ENCODE measurements around the gene ZYG11B. TPM values are rescaled to one million over a fixed set of nuclear protein-coding genes. Genes with fewer than 3 reads are reported as not detected.
A peak's percentile ranks its signal among the peaks of the same experiment; 100 is the strongest.

Gene ZYG11B
- total and polyA plus RNA-seq, 9 of the 15 experiments (the other 6 are each of a cell fraction or from before 2014, with no cell fraction given): 4.9 to 22.2 (median 12.2) TPM

- TF ChIP-seq MEF2A (IDR thresholded peaks at IDR 0.05; ENCODE audit: control insufficient read depth, low read depth, low read length) (no peak), RBM22 (IDR thresholded peaks at IDR 0.05; ENCODE audit: low read depth, low read length, poor library complexity, severe bottlenecking) (no peak), ATF7 (IDR thresholded peaks at IDR 0.05) (no peak), MTF1 (CRISPR knock-in tag; IDR thresholded peaks at IDR 0.05; ENCODE audit: borderline replicate concordance) (no peak), NUFIP1 (IDR thresholded peaks at IDR 0.05; ENCODE audit: partially characterized antibody) (no peak), MIER1 (IDR thresholded peaks at IDR 0.05; ENCODE audit: low read depth) (no peak), NFRKB (IDR thresholded peaks at IDR 0.05; ENCODE audit: low read depth) (peak; percentile 37; the same call in 1 of the 2 replicates), NCOA4 (IDR thresholded peaks at IDR 0.05; ENCODE audit: partially characterized antibody) (no peak), GTF3C2 (IDR thresholded peaks at IDR 0.05; ENCODE audit: borderline replicate concordance, extremely low read depth, insufficient read length) (no peak), ZNF583 (CRISPR knock-in tag; IDR thresholded peaks at IDR 0.05) (no peak), ARHGAP35 (IDR thresholded peaks at IDR 0.05; ENCODE audit: partially characterized antibody) (no peak), PRPF4 (IDR thresholded peaks at IDR 0.05; ENCODE audit: insufficient read depth, low read depth, low read length, poor library complexity, severe bottlenecking) (no peak), ZBTB11 (CRISPR knock-in tag; IDR thresholded peaks at IDR 0.05) (peak in 1 of 3 experiments; percentile 65; a peak in 1 of 6 replicates), EP400 (IDR thresholded peaks at IDR 0.05) (no peak; the same call in 1 of the 2 replicates), KDM4B (IDR thresholded peaks at IDR 0.05; ENCODE audit: borderline replicate concordance in 2 of 2, low read depth in 1 of 2) (no peak), HMGXB4 (CRISPR knock-in tag; IDR thresholded peaks at IDR 0.05) (no peak), TGIF2 (CRISPR knock-in tag; IDR thresholded peaks at IDR 0.05) (no peak), CC2D1A (IDR thresholded peaks at IDR 0.05) (no peak)
- TF ChIP-seq, protein P1, sequence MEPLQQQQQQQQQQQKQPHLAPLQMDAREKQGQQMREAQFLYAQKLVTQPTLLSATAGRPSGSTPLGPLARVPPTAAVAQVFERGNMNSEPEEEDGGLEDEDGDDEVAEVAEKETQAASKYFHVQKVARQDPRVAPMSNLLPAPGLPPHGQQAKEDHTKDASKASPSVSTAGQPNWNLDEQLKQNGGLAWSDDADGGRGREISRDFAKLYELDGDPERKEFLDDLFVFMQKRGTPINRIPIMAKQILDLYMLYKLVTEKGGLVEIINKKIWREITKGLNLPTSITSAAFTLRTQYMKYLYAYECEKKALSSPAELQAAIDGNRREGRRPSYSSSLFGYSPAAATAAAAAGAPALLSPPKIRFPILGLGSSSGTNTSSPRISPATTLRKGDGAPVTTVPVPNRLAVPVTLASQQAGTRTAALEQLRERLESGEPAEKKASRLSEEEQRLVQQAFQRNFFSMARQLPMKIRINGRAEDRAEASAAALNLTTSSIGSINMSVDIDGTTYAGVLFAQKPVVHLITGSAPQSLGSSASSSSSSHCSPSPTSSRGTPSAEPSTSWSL (CRISPR knock-in tag; IDR thresholded peaks at IDR 0.05; ENCODE audit: borderline replicate concordance): no peak
These were observed 897 bp downstream of the ZYG11B start (continued) for GRCh38 chr1:52727114-52727586.

Measured in K562 (cell line).